HepG2 (cell line): ENCODE results near the gene WIPF2. TPM values are rescaled to one million over a fixed set of nuclear protein-coding genes. Genes with fewer than 3 reads are reported as not detected.

ENCODE experiments used
- GTF2F1 ChIP-seq: fragments of 150-350 bp; IDR thresholded peaks from 2 replicates; pipeline ENCODE4 v1.6.1; 2014; ENCODE audit warnings: low read length
- NFATC3 ChIP-seq: sonication (generic); formaldehyde crosslinking; IDR thresholded peaks from 2 replicates; pipeline ENCODE4 v1.5.1; 2020; ENCODE audit warnings: mild to moderate bottlenecking, missing genetic modification reagents
- NR3C1 ChIP-seq: sonication (generic); formaldehyde crosslinking; IDR thresholded peaks from 2 replicates; pipeline ENCODE4 v1.4.0; 2020; ENCODE audit warnings: missing genetic modification reagents
- RBFOX2 ChIP-seq: fragments of 200-400 bp; formaldehyde crosslinking; IDR thresholded peaks from 2 replicates; pipeline ENCODE4 v1.6.1; 2017; ENCODE audit warnings: low read depth, mild to moderate bottlenecking, low read length
- SETDB1 ChIP-seq: sonication (generic); formaldehyde crosslinking; IDR thresholded peaks from 2 replicates; pipeline ENCODE4 v1.5.1; 2020; ENCODE audit warnings: missing genetic modification reagents, mild to moderate bottlenecking, borderline replicate concordance
- SIX4 ChIP-seq: sonication (generic); formaldehyde crosslinking; IDR thresholded peaks from 2 replicates; pipeline ENCODE4 v1.4.0; 2020; ENCODE audit warnings: missing genetic modification reagents
- SKIL ChIP-seq: sonication (generic); formaldehyde crosslinking; IDR thresholded peaks from 2 replicates; pipeline ENCODE4 v1.8.0; 2022; ENCODE audit warnings: missing genetic modification reagents, mild to moderate bottlenecking, moderate library complexity, borderline replicate concordance
- STAT6 ChIP-seq: sonication (generic); formaldehyde crosslinking; IDR thresholded peaks from 2 replicates; pipeline ENCODE4 v1.4.0; 2020; ENCODE audit warnings: missing genetic modification reagents, mild to moderate bottlenecking, borderline replicate concordance
- TCF12 ChIP-seq, 2 experiments: fragments of 450-650 bp in 1 of 2; sonication (generic) in 1 of 2; formaldehyde crosslinking in 1 of 2; IDR thresholded peaks; 2 replicates each; pipeline versions ENCODE4 v1.6.1 to v1.8.0; 2017 to 2022; ENCODE audit warnings: antibody characterized with exemption in 1 of 2, mild to moderate bottlenecking in 1 of 2, missing genetic modification reagents in 1 of 2, moderate library complexity in 1 of 2
- TEAD2 ChIP-seq: sonication (generic); formaldehyde crosslinking; IDR thresholded peaks from 2 replicates; pipeline ENCODE4 v1.9.0; 2021; ENCODE audit warnings: missing genetic modification reagents
- ZNF121 ChIP-seq: sonication (generic); formaldehyde crosslinking; IDR thresholded peaks from 2 replicates; pipeline ENCODE4 v1.5.0; 2020; ENCODE audit warnings: mild to moderate bottlenecking, missing genetic modification reagents
- ZNF34 ChIP-seq: sonication (generic); formaldehyde crosslinking; IDR thresholded peaks from 2 replicates; pipeline ENCODE4 v1.4.0; 2020; ENCODE audit warnings: mild to moderate bottlenecking, missing genetic modification reagents, borderline replicate concordance
- ZNF546 ChIP-seq: sonication (generic); formaldehyde crosslinking; conservative IDR thresholded peaks from 2 replicates; pipeline ENCODE4 v1.8.1; 2023; ENCODE audit warnings: mild to moderate bottlenecking, missing genetic modification reagents
- ZNF550 ChIP-seq: sonication (generic); formaldehyde crosslinking; IDR thresholded peaks from 2 replicates; pipeline ENCODE4 v1.4.0; 2020; ENCODE audit warnings: mild to moderate bottlenecking, missing genetic modification reagents, borderline replicate concordance
- ZNF737 ChIP-seq: sonication (generic); formaldehyde crosslinking; IDR thresholded peaks from 2 replicates; pipeline ENCODE4 v1.5.0; 2020; ENCODE audit warnings: missing genetic modification reagents, mild to moderate bottlenecking, borderline replicate concordance
- ZNF773 ChIP-seq: sonication (generic); formaldehyde crosslinking; IDR thresholded peaks from 2 replicates; pipeline ENCODE4 v1.4.0; 2020; ENCODE audit warnings: missing genetic modification reagents, borderline replicate concordance
- ZNF879 ChIP-seq: sonication (generic); formaldehyde crosslinking; IDR thresholded peaks from 2 replicates; pipeline ENCODE4 v1.8.1; 2023; ENCODE audit warnings: missing genetic modification reagents
- ZSCAN20 ChIP-seq: sonication (generic); formaldehyde crosslinking; IDR thresholded peaks from 2 replicates; pipeline ENCODE4 v1.4.0; 2020; ENCODE audit warnings: missing genetic modification reagents, mild to moderate bottlenecking, borderline replicate concordance
- polyA plus RNA-seq, 8 experiments: library from polyadenylated mRNA; depleted of rRNA in 3 of 8; stranded (reverse) in 7 of 8; unstranded in 1 of 8; fragments of >200 nt; fragmentation: Illumina TruSeq in 4 of 8; extraction: Trizol in 4 of 8; gene quantifications; 2 replicates each; pipeline versions ENCODE4 v1.2.1 to v1.2.3, GENCODE V29; 2011 to 2016; ENCODE audit warnings: low read depth in 4 of 8, missing spikeins in 1 of 8, mixed read lengths in 1 of 8; ENCODE audit not compliant: insufficient read depth in 1 of 8
- total RNA-seq, 5 experiments: library from RNA; depleted of rRNA; stranded (reverse); fragments of >200 nt; fragmentation: Illumina TruSeq; extraction: Trizol; gene quantifications; 2 replicates each; pipeline ENCODE4 v1.2.3, GENCODE V29; 2016; ENCODE audit warnings: low read depth in 1 of 5
- TF ChIP-seq, protein P1 (sequence below): sonication (generic); formaldehyde crosslinking; IDR thresholded peaks from 2 replicates; pipeline ENCODE4 v1.5.0; 2020; ENCODE audit warnings: mild to moderate bottlenecking, missing genetic modification reagents
- TF ChIP-seq, protein P2 (sequence below): IDR thresholded peaks from 2 replicates; pipeline ENCODE4 v1.6.1; 2016; ENCODE audit warnings: missing compliant biosample characterization, missing genetic modification reagents, borderline replicate concordance

The WIPF2 gene
- total and polyA plus RNA-seq, 2 of the 13 experiments (the other 11 are each of a cell fraction or from before 2014, with no cell fraction given), result 7.2 to 10.8 TPM

GRCh38 chr17:40287494-40288369, 68.6 kb downstream of the WIPF2 start, which contains the start of gene CDC6 (continued):
- TF ChIP-seq NFATC3 (peak; percentile 81; the same call in 1 of the 2 replicates), SETDB1 (no peak), SKIL (CRISPR knock-in tag) (no peak; the same call in 1 of the 2 replicates), ZNF550 (CRISPR knock-in tag) (peak; percentile 89; the same call in 1 of the 2 replicates), ZNF773 (no peak; the same call in 1 of the 2 replicates), ZNF879 (0 out of 2 replicates have a peak, but pooled peaks have one; percentile 22), SIX4 (0 out of 2 replicates have a peak, but pooled peaks have one; percentile 46), RBFOX2 (peak; percentile 76), ZNF121 (CRISPR knock-in tag) (no peak), NR3C1 (CRISPR knock-in tag) (no peak), GTF2F1 (no peak), ZNF737 (CRISPR knock-in tag) (no peak), ZNF546 (CRISPR knock-in tag) (0 out of 2 replicates have a peak, but pooled peaks have one; percentile 60), ZNF34 (no peak), TEAD2 (no peak), STAT6 (CRISPR knock-in tag) (no peak), ZSCAN20 (no peak), TCF12 (IDR thresholded peaks at IDR 0.05) (no peak), TCF12 (CRISPR knock-in tag; IDR thresholded peaks at IDR 0.05) (no peak)
- TF ChIP-seq, protein P1, sequence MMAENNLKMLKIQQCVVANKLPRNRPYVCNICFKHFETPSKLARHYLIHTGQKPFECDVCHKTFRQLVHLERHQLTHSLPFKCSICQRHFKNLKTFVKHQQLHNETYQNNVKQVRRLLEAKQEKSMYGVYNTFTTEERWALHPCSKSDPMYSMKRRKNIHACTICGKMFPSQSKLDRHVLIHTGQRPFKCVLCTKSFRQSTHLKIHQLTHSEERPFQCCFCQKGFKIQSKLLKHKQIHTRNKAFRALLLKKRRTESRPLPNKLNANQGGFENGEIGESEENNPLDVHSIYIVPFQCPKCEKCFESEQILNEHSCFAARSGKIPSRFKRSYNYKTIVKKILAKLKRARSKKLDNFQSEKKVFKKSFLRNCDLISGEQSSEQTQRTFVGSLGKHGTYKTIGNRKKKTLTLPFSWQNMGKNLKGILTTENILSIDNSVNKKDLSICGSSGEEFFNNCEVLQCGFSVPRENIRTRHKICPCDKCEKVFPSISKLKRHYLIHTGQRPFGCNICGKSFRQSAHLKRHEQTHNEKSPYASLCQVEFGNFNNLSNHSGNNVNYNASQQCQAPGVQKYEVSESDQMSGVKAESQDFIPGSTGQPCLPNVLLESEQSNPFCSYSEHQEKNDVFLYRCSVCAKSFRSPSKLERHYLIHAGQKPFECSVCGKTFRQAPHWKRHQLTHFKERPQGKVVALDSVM (CRISPR knock-in tag), result peak; percentile 61; the same call in 1 of the 2 replicates
- TF ChIP-seq, protein P2, sequence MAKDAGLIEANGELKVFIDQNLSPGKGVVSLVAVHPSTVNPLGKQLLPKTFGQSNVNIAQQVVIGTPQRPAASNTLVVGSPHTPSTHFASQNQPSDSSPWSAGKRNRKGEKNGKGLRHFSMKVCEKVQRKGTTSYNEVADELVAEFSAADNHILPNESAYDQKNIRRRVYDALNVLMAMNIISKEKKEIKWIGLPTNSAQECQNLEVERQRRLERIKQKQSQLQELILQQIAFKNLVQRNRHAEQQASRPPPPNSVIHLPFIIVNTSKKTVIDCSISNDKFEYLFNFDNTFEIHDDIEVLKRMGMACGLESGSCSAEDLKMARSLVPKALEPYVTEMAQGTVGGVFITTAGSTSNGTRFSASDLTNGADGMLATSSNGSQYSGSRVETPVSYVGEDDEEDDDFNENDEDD (CRISPR knock-in tag), result peak; percentile 100
